Epithelial cell of proximal tubule (primary cell): ENCODE results near the gene ZBTB17. TPM values are rescaled to one million over a fixed set of nuclear protein-coding genes. Genes with fewer than 3 reads are reported as not detected.
"Not testable (repeated sequence)": the region's sequence is repeated elsewhere in the genome, so short reads cannot be mapped to it uniquely, and the experiment has no call there.

Experiments
- DNase-seq: peaks from one replicate; pipeline ENCODE4 v3.0.0-alpha.2; 2011; ENCODE audit warnings: low read depth
- H3K4me3 ChIP-seq: 2 replicates; pipeline ENCODE4 v1.5.1; 2011; ENCODE audit warnings: low read depth, mild to moderate bottlenecking, low read length
- CTCF ChIP-seq: conservative IDR thresholded peaks from 2 replicates; pipeline ENCODE4 v1.5.1; 2012; ENCODE audit warnings: low read depth, mild to moderate bottlenecking, low read length
- total RNA-seq: library from RNA; depleted of rRNA; stranded (reverse); fragments of >200 nt; gene quantifications from 2 replicates; pipeline ENCODE4 v1.2.3, GENCODE V29; 2015

The ZBTB17 gene
- total RNA-seq, 1 donor from 2014 or later = 22.5 TPM

DNA sequence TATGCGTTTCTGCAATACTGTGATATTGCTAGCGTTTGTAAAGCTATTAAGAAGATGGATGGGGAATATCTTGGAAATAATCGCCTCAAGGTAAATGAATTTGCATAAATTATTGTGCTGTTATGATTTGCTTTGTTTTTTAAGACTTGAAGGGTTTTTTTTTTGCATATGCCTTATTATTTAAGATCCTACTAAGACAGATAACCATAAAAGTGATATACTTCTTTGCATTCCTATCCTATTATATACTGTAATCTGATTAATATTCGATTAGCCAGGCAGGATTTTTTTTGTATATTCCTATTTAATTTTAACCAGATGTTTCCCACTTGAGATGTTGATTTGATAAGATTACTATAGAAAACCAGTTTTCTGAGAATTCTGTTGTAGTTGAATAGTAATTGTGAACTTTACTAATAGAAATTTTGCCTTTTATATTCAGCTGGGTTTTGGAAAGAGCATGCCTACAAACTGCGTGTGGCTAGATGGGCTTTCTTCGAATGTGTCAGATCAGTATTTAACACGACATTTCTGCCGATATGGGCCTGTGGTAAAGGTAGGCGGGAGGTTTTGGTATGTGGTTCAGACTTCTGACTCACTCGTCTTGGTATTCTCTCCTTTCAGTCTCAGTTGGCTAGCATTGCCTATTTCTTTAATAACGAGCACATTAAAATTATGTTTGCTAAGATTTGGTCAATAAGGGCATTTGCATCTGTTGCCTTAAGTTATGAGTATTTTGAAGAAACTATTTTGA lies 56.8 kb downstream of the ZBTB17 start:
- no peak for DNase-seq
- H3K4me3 ChIP-seq = no peak overlapping the region
- TF ChIP-seq CTCF = no peak

- no peak for DNase-seq
- H3K4me3 ChIP-seq = no peak overlapping the region
- TF ChIP-seq CTCF = no peak
Observed at GRCh38 chr1:15916916-15917315, 59.0 kb downstream of the ZBTB17 start.

GRCh38 chr1:15916417-15916816 lies 59.5 kb downstream of the ZBTB17 start:
- no peak for TF ChIP-seq CTCF
- no peak for DNase-seq
- no peak overlapping the region for H3K4me3 ChIP-seq

DNA sequence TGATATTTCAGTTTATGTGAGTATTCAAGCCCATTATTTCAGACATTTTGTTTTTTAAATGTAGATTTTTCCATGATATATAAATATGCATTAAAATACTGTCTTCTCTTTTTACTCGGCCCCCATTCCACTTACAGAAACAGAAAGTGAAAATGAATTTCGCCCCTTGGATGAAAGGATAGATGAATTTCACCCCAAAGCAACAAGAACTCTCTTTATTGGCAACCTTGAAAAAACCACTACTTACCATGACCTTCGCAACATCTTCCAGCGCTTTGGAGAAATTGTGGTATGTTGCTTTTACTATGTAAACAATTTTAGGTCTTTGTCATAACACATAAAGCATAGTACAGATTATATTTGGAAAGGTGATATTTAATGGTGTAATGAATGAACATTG lies 59.9 kb downstream of the ZBTB17 start:
- DNase-seq = no peak
- no peak overlapping the region for H3K4me3 ChIP-seq
- TF ChIP-seq CTCF = no peak

GRCh38 chr1:15913607-15914006 lies 62.3 kb downstream of the ZBTB17 start:
- not testable (repeated sequence) for DNase-seq, H3K4me3 ChIP-seq

- DNase-seq = no peak
- TF ChIP-seq CTCF = no peak
- H3K4me3 ChIP-seq = no peak overlapping the region
Observed at GRCh38 chr1:15911927-15912326, 64.0 kb downstream of the ZBTB17 start.

DNA sequence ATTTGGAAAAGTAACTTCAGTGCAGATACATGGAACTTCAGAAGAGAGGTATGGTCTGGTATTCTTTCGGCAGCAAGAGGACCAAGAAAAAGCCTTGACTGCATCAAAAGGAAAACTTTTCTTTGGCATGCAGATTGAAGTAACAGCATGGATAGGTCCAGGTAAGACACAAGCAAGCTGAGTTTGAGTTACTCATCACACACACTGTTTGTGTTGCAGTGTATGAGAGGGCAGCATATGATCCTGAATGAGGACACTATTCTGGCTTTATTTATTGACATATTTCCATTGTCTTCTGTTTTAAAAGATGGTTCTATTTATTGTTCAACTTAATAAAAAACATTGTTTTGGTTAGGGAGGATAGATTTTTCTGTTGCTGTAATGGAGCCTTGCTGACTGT lies 64.8 kb downstream of the ZBTB17 start:
- no peak for TF ChIP-seq CTCF

More for the DNA sequence above, 64.8 kb downstream of the ZBTB17 start:
- H3K4me3 ChIP-seq = no peak overlapping the region
- DNase-seq = no peak
